ENCODE results near the gene CPSF3. TPM values are rescaled to one million over a fixed set of nuclear protein-coding genes. Genes with fewer than 3 reads are reported as not detected.

Gene CPSF3
- total RNA-seq, 5 donors from 2014 or later (not counting 1 experiment from before 2014, with no cell fraction given), result 16.0 to 25.1 (median 21.3) TPM

DNA sequence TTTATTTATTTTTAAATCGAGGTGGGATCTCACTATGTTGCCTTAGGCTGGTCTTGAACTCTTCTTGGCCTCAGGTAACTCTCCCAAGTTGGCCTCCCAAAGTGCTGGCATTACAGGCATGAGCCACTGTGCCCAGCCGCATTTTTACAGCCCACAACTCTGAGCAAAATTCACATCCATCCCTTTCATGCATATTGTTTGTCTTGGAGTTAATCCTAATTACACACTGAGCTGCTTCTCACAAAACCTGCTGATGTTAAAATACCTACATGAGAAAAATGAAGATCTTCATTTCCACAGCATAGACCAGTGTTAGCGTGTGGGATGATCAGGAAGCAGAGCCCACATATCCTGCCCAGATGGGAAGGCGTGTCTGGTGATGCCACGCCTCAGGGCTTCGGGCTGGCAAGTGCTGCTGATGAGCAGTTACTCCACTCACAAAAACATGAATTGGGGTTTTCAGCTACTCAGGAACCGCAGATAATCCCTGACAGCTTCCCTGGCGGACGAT lies 14.8 kb upstream of the CPSF3 start:
- H3K4me1 ChIP-seq (ENCODE audit: control insufficient read depth in 1 of 2, extremely low read depth in 1 of 2, insufficient read depth in 2 of 2, low read length in 2 of 2), result no peaks in the 10 kb centered on the region
- H3K27ac ChIP-seq (ENCODE audit: low read length), result no peak overlapping the region
- ChIA-PET CTCF (no interaction called here), POLR2A (no interaction called here)
- Mint-ChIP-seq H3K9me3 (no peaks in the 10 kb centered on the region), H3K27ac (no peak overlapping the region), H3K36me3 (peaks cover 39% of the 10 kb centered on the region), H3K27me3 (no peaks in the 10 kb centered on the region), H3K4me1 (no peaks in the 10 kb centered on the region), H3K4me3 (no peak overlapping the region)
- 95% methylated on average over 8 of the region's 9 CpGs for WGBS (ENCODE audit: insufficient coverage)
- H3K4me3 ChIP-seq (ENCODE audit: control insufficient read depth in 1 of 2, extremely low read depth in 1 of 2, low read length in 1 of 2), result no peak overlapping the region
- no peaks in the 10 kb centered on the region for H3K9me3 ChIP-seq
- ATAC-seq (replicated peaks in 1 of 4) (no peak), DNase-seq (no peak)
- peaks cover 4 to 56% of the 10 kb centered on the region in 2 donors for H3K36me3 ChIP-seq (ENCODE audit: control insufficient read depth in 2 of 2, extremely low read depth in 1 of 2, insufficient read depth in 1 of 2, low read length in 1 of 2)
- H3K27me3 ChIP-seq (replicated peaks in 1 of 2; ENCODE audit: control insufficient read depth in 2 of 2, extremely low read depth in 1 of 2, insufficient read depth in 2 of 2, low read length in 1 of 2), result no peaks in the 10 kb centered on the region

GRCh38 chr2:9410108-9410507 lies 13.3 kb upstream of the CPSF3 start:
- CTCF ChIA-PET, result no interaction called here
- no peak overlapping the region for H3K4me3 ChIP-seq (ENCODE audit: control insufficient read depth in 1 of 2, extremely low read depth in 1 of 2, low read length in 1 of 2)
- POLR2A ChIA-PET, result no interaction called here
- H3K27me3 ChIP-seq (replicated peaks in 1 of 2; ENCODE audit: control insufficient read depth in 2 of 2, extremely low read depth in 1 of 2, insufficient read depth in 2 of 2, low read length in 1 of 2), result no peaks in the 10 kb centered on the region
- 100% methylated on average over 1 of the region's 3 CpGs for WGBS (ENCODE audit: insufficient coverage)
- no peaks in the 10 kb centered on the region for H3K9me3 ChIP-seq
- Mint-ChIP-seq H3K4me1 (peaks cover 6 to 9% (median 9%) of the 10 kb centered on the region in 3 donors), H3K9me3 (no peaks in the 10 kb centered on the region), H3K36me3 (peaks cover 45% of the 10 kb centered on the region), H3K27me3 (no peaks in the 10 kb centered on the region), H3K27ac (no peak overlapping the region), H3K4me3 (no peak overlapping the region)
- no peak for DNase-seq
- no peak for ATAC-seq (replicated peaks in 1 of 4)
- H3K4me1 ChIP-seq (ENCODE audit: control insufficient read depth in 1 of 2, extremely low read depth in 1 of 2, insufficient read depth in 2 of 2, low read length in 2 of 2), result no peaks in the 10 kb centered on the region
- no peak overlapping the region for H3K27ac ChIP-seq (ENCODE audit: low read length)
- peaks cover 4 to 56% of the 10 kb centered on the region in 2 donors for H3K36me3 ChIP-seq (ENCODE audit: control insufficient read depth in 2 of 2, extremely low read depth in 1 of 2, insufficient read depth in 1 of 2, low read length in 1 of 2)

GRCh38 chr2:9412781-9413180 lies 10.7 kb upstream of the CPSF3 start:
- DNase-seq, result no peak
- Histone ChIP-seq H3K9me3 (no peaks in the 10 kb centered on the region), H3K4me1 (ENCODE audit: control insufficient read depth in 1 of 2, extremely low read depth in 1 of 2, insufficient read depth in 2 of 2, low read length in 2 of 2) (peaks cover 0 to 9% of the 10 kb centered on the region in 2 experiments), H3K36me3 (ENCODE audit: control insufficient read depth in 2 of 2, extremely low read depth in 1 of 2, insufficient read depth in 1 of 2, low read length in 1 of 2) (peaks cover 9 to 38% of the 10 kb centered on the region in 2 donors), H3K27me3 (replicated peaks in 1 of 2; ENCODE audit: control insufficient read depth in 2 of 2, extremely low read depth in 1 of 2, insufficient read depth in 2 of 2, low read length in 1 of 2) (no peaks in the 10 kb centered on the region), H3K4me3 (ENCODE audit: control insufficient read depth in 1 of 2, extremely low read depth in 1 of 2, low read length in 1 of 2) (no peak overlapping the region), H3K27ac (ENCODE audit: low read length) (no peak overlapping the region)
- no peak for ATAC-seq (replicated peaks in 1 of 4)
- Mint-ChIP-seq H3K36me3 (peaks cover 39% of the 10 kb centered on the region), H3K27me3 (no peaks in the 10 kb centered on the region), H3K9me3 (no peaks in the 10 kb centered on the region), H3K4me3 (no peak overlapping the region), H3K4me1 (peaks cover 20 to 21% (median 21%) of the 10 kb centered on the region in 3 donors), H3K27ac (no peak overlapping the region)
- ChIA-PET CTCF (no interaction called here), POLR2A (interaction anchor here in 1 of 2 donors (0.6 kb wide), 1 partner anchor 49 kb away, joined by 6 read pairs; no protein-coding TSS in a partner anchor)
- WGBS (ENCODE audit: insufficient coverage), result 100% methylated on average over 1 of the region's 7 CpGs

DNA sequence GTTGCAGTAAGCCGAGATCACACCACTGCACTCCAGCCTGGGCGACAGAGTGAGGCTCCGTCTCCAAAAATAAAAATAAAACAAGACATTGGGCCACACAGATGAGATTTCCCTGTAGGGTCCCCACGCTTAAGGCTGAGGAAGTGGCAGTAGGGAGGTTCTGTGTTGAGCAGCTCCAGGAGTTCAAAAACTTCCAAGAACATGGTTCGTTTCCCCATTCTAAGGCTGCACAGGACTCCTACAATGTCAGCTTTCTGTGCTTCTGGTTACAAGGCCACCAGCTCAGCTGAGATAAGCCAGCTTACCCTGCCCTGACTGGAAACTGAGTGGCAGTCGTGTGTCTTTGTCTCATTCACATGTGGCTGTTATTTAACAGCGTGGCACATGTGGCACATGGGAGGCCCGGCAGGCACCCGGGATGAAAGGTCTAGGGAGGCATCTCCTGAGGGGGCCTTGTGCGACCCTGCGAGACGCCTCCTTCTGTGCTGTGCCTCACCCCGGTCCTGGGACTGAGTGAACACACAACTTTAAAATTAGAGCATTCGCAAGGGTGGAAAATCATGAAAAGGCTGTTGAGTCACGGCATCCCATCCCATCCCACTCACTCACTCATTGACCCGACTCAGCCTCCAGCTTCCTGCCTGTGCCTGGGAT lies 7.8 kb upstream of the CPSF3 start:
- Mint-ChIP-seq H3K36me3 (peaks cover 40% of the 10 kb centered on the region), H3K4me3 (no peak overlapping the region), H3K4me1 (peaks cover 34 to 43% (median 39%) of the 10 kb centered on the region in 3 donors), H3K27ac (no peak overlapping the region), H3K27me3 (no peaks in the 10 kb centered on the region), H3K9me3 (no peaks in the 10 kb centered on the region)
- no peak for ATAC-seq (replicated peaks in 1 of 4)
- ChIA-PET POLR2A (no interaction called here), CTCF (interaction anchor here in 1 of 2 donors (0.6 kb wide), 1 partner anchor 1694 kb away, joined by 3 read pairs; no protein-coding TSS in a partner anchor)
- H3K27me3 ChIP-seq (replicated peaks in 1 of 2; ENCODE audit: control insufficient read depth in 2 of 2, extremely low read depth in 1 of 2, insufficient read depth in 2 of 2, low read length in 1 of 2), result no peaks in the 10 kb centered on the region
- H3K4me3 ChIP-seq (ENCODE audit: control insufficient read depth in 1 of 2, extremely low read depth in 1 of 2, low read length in 1 of 2), result no peak overlapping the region
- H3K9me3 ChIP-seq, result no peaks in the 10 kb centered on the region
- no peak overlapping the region for H3K27ac ChIP-seq (ENCODE audit: low read length)
- DNase-seq, result no peak
- peaks cover 5 to 27% of the 10 kb centered on the region in 2 donors for H3K36me3 ChIP-seq (ENCODE audit: control insufficient read depth in 2 of 2, extremely low read depth in 1 of 2, insufficient read depth in 1 of 2, low read length in 1 of 2)
- peaks cover 0 to 13% of the 10 kb centered on the region in 2 experiments for H3K4me1 ChIP-seq (ENCODE audit: control insufficient read depth in 1 of 2, extremely low read depth in 1 of 2, insufficient read depth in 2 of 2, low read length in 2 of 2)
- WGBS (ENCODE audit: insufficient coverage), result 91% methylated on average over 15 of the region's 16 CpGs

DNA sequence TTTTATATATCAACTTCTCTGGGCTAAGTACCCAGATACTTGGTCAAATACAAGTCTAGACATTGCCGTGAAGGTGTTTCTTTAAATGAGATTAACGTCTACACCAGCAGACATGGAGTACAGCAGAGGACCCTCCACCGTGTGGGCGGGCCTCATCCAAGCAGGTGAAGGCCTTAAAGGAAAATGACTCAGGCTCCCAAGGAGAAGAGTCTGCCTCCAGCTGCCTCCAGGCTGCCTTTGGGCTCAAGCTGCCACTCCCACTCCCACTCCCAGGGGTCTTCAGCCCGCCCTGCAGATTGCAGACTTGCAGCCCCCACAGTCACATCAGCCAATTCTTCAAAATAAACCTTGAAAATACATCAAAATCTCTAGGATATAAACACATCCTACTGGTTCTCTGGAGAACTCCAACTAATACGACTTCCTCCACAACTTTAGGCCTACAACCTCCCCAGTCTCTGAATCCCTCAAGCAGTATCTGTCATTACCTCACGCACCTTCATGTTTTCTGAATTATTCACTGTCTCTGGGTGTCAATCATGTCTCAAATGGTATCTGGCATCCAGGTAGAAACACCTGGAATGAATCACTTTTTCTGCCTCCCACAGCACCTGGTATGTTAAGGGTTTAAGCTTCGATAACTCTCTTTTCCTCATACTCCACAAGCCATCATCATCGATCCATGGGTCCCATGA lies 7.0 kb upstream of the CPSF3 start:
- ATAC-seq (replicated peaks in 1 of 4) (no peak), DNase-seq (no peak)
- H3K4me3 ChIP-seq (ENCODE audit: control insufficient read depth in 1 of 2, extremely low read depth in 1 of 2, low read length in 1 of 2), result no peak overlapping the region
- H3K9me3 ChIP-seq, result no peaks in the 10 kb centered on the region
- Mint-ChIP-seq H3K27ac (peak overlapping the region; percentile 53 to 64), H3K4me1 (peaks cover 36 to 48% (median 42%) of the 10 kb centered on the region in 3 donors), H3K27me3 (no peaks in the 10 kb centered on the region), H3K9me3 (no peaks in the 10 kb centered on the region), H3K36me3 (peaks cover 35% of the 10 kb centered on the region), H3K4me3 (no peak overlapping the region)
- WGBS (ENCODE audit: insufficient coverage), result 98% methylated on average over 9 of the region's 9 CpGs
- no peak overlapping the region for H3K27ac ChIP-seq (ENCODE audit: low read length)
- no peaks in the 10 kb centered on the region for H3K27me3 ChIP-seq (replicated peaks in 1 of 2; ENCODE audit: control insufficient read depth in 2 of 2, extremely low read depth in 1 of 2, insufficient read depth in 2 of 2, low read length in 1 of 2)
- peaks cover 0 to 13% of the 10 kb centered on the region in 2 experiments for H3K4me1 ChIP-seq (ENCODE audit: control insufficient read depth in 1 of 2, extremely low read depth in 1 of 2, insufficient read depth in 2 of 2, low read length in 2 of 2)
- H3K36me3 ChIP-seq (ENCODE audit: control insufficient read depth in 2 of 2, extremely low read depth in 1 of 2, insufficient read depth in 1 of 2, low read length in 1 of 2), result peaks cover 5 to 21% of the 10 kb centered on the region in 2 donors
- ChIA-PET POLR2A (no interaction called here), CTCF (no interaction called here)

- H3K9me3 ChIP-seq, result no peaks in the 10 kb centered on the region
- no peak for ATAC-seq (replicated peaks in 1 of 4)
- peaks cover 5 to 19% of the 10 kb centered on the region in 2 donors for H3K36me3 ChIP-seq (ENCODE audit: control insufficient read depth in 2 of 2, extremely low read depth in 1 of 2, insufficient read depth in 1 of 2, low read length in 1 of 2)
- Mint-ChIP-seq H3K27ac (peak overlapping the region; percentile 53 to 64), H3K27me3 (no peaks in the 10 kb centered on the region), H3K36me3 (peaks cover 33% of the 10 kb centered on the region), H3K4me3 (no peak overlapping the region), H3K4me1 (peaks cover 40 to 52% (median 47%) of the 10 kb centered on the region in 3 donors), H3K9me3 (no peaks in the 10 kb centered on the region)
- no peak overlapping the region for H3K4me3 ChIP-seq (ENCODE audit: control insufficient read depth in 1 of 2, extremely low read depth in 1 of 2, low read length in 1 of 2)
- ChIA-PET POLR2A (no interaction called here), CTCF (no interaction called here)
- 71% methylated on average over 7 of the region's 7 CpGs for WGBS (ENCODE audit: insufficient coverage)
- peaks cover 0 to 17% of the 10 kb centered on the region in 2 experiments for H3K4me1 ChIP-seq (ENCODE audit: control insufficient read depth in 1 of 2, extremely low read depth in 1 of 2, insufficient read depth in 2 of 2, low read length in 2 of 2)
- H3K27ac ChIP-seq (ENCODE audit: low read length), result no peak overlapping the region
- DNase-seq, result no peak
- no peaks in the 10 kb centered on the region for H3K27me3 ChIP-seq (replicated peaks in 1 of 2; ENCODE audit: control insufficient read depth in 2 of 2, extremely low read depth in 1 of 2, insufficient read depth in 2 of 2, low read length in 1 of 2)
Measured at GRCh38 chr2:9416962-9417316, 6.5 kb upstream of the CPSF3 start.

All from T-cell (primary cell).